ENCODE measurements around the gene LRRC55. TPM values are rescaled to one million over a fixed set of nuclear protein-coding genes. Genes with fewer than 3 reads are reported as not detected.

The LRRC55 gene
- polyA plus RNA-seq, 1 of the 3 experiments (the other 2 are of a cell fraction) = not detected

DNA sequence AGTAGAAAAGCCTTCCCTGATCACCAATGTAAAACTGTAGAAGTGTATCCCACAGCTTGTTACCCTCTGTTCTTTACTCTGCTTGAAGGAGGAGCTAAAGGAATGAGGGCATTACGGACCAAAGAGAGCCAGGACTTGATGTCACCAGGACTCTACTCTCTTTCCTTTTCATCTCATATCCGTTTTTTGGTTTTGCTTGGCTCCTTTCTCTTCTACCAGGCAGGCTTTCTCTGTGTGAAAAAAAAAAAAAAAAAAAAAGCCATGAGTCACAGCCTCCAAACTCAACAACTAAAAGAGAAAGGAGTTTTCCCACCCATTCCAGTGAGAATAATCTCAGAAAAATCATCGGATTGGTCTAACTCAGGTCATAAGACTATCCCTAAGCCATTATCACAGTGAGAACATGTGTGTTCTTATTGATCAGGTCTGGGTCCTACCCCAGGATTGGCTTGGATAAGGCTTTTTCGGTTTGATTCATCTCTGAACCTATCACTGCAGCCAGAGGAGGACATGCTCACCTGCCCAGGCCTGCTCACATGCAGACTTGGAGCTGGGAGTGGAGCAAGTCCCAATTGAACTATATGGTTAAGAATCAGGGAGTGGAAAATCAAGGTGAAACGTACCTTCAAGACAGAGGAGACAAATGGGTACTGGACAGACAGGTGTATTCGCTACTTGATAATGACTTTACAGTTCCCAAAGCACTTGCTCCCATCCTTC, 19.4 kb upstream of the LRRC55 start (continued):
- TF ChIP-seq, protein P1, sequence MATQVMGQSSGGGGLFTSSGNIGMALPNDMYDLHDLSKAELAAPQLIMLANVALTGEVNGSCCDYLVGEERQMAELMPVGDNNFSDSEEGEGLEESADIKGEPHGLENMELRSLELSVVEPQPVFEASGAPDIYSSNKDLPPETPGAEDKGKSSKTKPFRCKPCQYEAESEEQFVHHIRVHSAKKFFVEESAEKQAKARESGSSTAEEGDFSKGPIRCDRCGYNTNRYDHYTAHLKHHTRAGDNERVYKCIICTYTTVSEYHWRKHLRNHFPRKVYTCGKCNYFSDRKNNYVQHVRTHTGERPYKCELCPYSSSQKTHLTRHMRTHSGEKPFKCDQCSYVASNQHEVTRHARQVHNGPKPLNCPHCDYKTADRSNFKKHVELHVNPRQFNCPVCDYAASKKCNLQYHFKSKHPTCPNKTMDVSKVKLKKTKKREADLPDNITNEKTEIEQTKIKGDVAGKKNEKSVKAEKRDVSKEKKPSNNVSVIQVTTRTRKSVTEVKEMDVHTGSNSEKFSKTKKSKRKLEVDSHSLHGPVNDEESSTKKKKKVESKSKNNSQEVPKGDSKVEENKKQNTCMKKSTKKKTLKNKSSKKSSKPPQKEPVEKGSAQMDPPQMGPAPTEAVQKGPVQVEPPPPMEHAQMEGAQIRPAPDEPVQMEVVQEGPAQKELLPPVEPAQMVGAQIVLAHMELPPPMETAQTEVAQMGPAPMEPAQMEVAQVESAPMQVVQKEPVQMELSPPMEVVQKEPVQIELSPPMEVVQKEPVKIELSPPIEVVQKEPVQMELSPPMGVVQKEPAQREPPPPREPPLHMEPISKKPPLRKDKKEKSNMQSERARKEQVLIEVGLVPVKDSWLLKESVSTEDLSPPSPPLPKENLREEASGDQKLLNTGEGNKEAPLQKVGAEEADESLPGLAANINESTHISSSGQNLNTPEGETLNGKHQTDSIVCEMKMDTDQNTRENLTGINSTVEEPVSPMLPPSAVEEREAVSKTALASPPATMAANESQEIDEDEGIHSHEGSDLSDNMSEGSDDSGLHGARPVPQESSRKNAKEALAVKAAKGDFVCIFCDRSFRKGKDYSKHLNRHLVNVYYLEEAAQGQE (IDR thresholded peaks at IDR 0.05; ENCODE audit: low read depth, low read length) = no peak

DNA sequence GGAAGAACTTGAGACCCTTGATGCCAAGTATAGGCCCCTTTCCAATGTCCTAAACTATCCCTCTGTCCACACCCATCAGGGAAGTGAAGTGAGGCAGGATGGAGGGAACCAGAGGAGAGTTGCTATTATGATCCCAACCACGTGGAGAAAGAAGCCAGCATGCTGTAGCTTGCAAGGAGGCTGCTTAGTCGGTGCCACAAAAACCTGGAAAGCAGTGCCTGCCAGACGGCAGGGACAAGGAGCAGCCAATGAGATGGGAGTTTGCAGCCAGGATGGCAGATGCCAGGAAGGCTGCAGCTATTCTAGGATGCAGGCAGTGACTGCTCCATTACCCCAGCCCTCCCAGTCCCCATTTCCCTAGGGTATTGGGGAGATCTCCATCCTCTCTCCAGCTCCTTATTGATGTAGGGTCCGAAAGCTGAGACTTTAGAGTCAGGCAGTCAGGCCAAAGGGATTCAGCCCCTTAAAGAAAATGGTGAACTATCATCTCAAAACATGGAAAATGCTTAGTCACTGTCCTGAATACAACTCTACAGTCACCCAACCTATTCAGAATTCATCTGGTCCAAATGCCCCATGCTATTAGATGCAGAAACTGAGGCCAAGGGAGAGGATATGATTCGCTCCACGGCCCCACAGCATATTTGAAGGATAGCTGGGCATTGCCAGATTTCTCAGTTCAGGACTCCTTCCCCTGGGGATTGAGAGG, 18.4 kb upstream of the LRRC55 start:
- peak overlapping the region in 1 of 2 experiments; percentile 19; a peak in 1 of 4 replicates for H3K27ac ChIP-seq (ENCODE audit: low read depth in 2 of 2, low read length in 1 of 2)
- POLR2A ChIA-PET = no interaction called here
- H3K9me3 ChIP-seq = no peaks in the 10 kb centered on the region
- no peak for DNase-seq
- TF ChIP-seq EZH2phosphoT487 (IDR thresholded peaks at IDR 0.05; ENCODE audit: borderline replicate concordance, low read depth) = no peak
- TF ChIP-seq, protein P1 (IDR thresholded peaks at IDR 0.05; ENCODE audit: low read depth, low read length) = no peak
- no peaks in the 10 kb centered on the region for H3F3A ChIP-seq (replicated peaks; ENCODE audit: insufficient read depth)
- no peak overlapping the region for H3K9ac ChIP-seq
- CTCF ChIA-PET = interaction anchor here (1.0 to 1.3 kb wide), 3 partner anchors 8 to 32 kb away, joined by 3 to 5 read pairs (median 3); no protein-coding TSS in a partner anchor
- H3K4me1 ChIP-seq (ENCODE audit: control insufficient read depth in 1 of 2, insufficient read depth in 2 of 2, low read depth in 1 of 2, low read length in 1 of 2) = peaks cover 0 to 9% of the 10 kb centered on the region in 2 experiments; a peak in 2 of 4 replicates
- H3K36me3 ChIP-seq (replicated peaks in 1 of 2; ENCODE audit: control insufficient read depth in 1 of 2, insufficient read depth in 2 of 2, low read length in 1 of 2) = no peaks in the 10 kb centered on the region
- H3K9me2 ChIP-seq = no peaks in the 10 kb centered on the region
- H3K4me3 ChIP-seq (ENCODE audit: low read depth in 2 of 2, low read length in 1 of 2) = no peak overlapping the region
- no peaks in the 10 kb centered on the region for H3K27me3 ChIP-seq (ENCODE audit: insufficient read depth)
- no peak overlapping the region for H3K4me2 ChIP-seq
- WGBS (ENCODE audit: low lambda C conversion rate) = 46% methylated on average over 6 of the region's 6 CpGs
- H4K20me1 ChIP-seq (ENCODE audit: insufficient read depth) = no peaks in the 10 kb centered on the region
- no peaks in the 10 kb centered on the region for H3K79me2 ChIP-seq (ENCODE audit: insufficient read depth)
- no peak overlapping the region for H2AFZ ChIP-seq (ENCODE audit: low read depth)

All from SK-N-SH (cell line).